ENCODE results near the gene SLC39A5. TPM values are rescaled to one million over a fixed set of nuclear protein-coding genes. Genes with fewer than 3 reads are reported as not detected.

SLC39A5 gene
- total RNA-seq, 1 donor from 2014 or later: not detected

GRCh38 chr12:56189099-56189917, 40.5 kb upstream of the SLC39A5 start, which contains the start of gene SMARCC2:
Gene SMARCC2, minus strand, starts transcription at chr12:56189483. Its CDS starts 22 bp downstream, at chr12:56189461.
- peaks cover 38% of the 10 kb centered on the region for H3K4me1 Mint-ChIP-seq (ENCODE audit: unreplicated experiment)
- TF ChIP-seq CTCF (IDR thresholded peaks at IDR 0.05): peak; percentile 79
- no peaks in the 10 kb centered on the region for H3K9me3 Mint-ChIP-seq (ENCODE audit: unreplicated experiment)
- peak within 1 kb of the TSS; percentile 100 for H3K27ac Mint-ChIP-seq (ENCODE audit: unreplicated experiment)
- H3K4me3 Mint-ChIP-seq (ENCODE audit: unreplicated experiment): peak within 1 kb of the TSS; percentile 98
- H3K27me3 Mint-ChIP-seq (ENCODE audit: unreplicated experiment): no peaks in the 10 kb centered on the region
- H3K36me3 Mint-ChIP-seq (ENCODE audit: unreplicated experiment): peaks cover 18% of the 10 kb centered on the region
- DNase-seq (ENCODE audit: extremely low spot score, unreplicated experiment): peak; percentile 96

- Mint-ChIP-seq H3K4me1 (ENCODE audit: unreplicated experiment) (peaks cover 38% of the 10 kb centered on the region), H3K27me3 (ENCODE audit: unreplicated experiment) (no peaks in the 10 kb centered on the region), H3K36me3 (ENCODE audit: unreplicated experiment) (peaks cover 12% of the 10 kb centered on the region), H3K27ac (ENCODE audit: unreplicated experiment) (peak overlapping the region; percentile 100), H3K9me3 (ENCODE audit: unreplicated experiment) (no peaks in the 10 kb centered on the region), H3K4me3 (ENCODE audit: unreplicated experiment) (peak overlapping the region; percentile 98)
- DNase-seq (ENCODE audit: extremely low spot score, unreplicated experiment): peak; percentile 96
- TF ChIP-seq CTCF (IDR thresholded peaks at IDR 0.05): peak; percentile 16
These were observed 39.7 kb upstream of the SLC39A5 start for GRCh38 chr12:56189918-56190694.

GRCh38 chr12:56190695-56191155, 39.1 kb upstream of the SLC39A5 start:
- no peaks in the 10 kb centered on the region for H3K9me3 Mint-ChIP-seq (ENCODE audit: unreplicated experiment)
- peak overlapping the region; percentile 100 for H3K27ac Mint-ChIP-seq (ENCODE audit: unreplicated experiment)
- peak overlapping the region; percentile 98 for H3K4me3 Mint-ChIP-seq (ENCODE audit: unreplicated experiment)
- peaks cover 11% of the 10 kb centered on the region for H3K36me3 Mint-ChIP-seq (ENCODE audit: unreplicated experiment)
- TF ChIP-seq CTCF (IDR thresholded peaks at IDR 0.05): no peak
- H3K27me3 Mint-ChIP-seq (ENCODE audit: unreplicated experiment): no peaks in the 10 kb centered on the region
- DNase-seq (ENCODE audit: extremely low spot score, unreplicated experiment): no peak
- peaks cover 38% of the 10 kb centered on the region for H3K4me1 Mint-ChIP-seq (ENCODE audit: unreplicated experiment)

GRCh38 chr12:56192582-56192981, 37.3 kb upstream of the SLC39A5 start:
- H3K27me3 Mint-ChIP-seq (ENCODE audit: unreplicated experiment): no peaks in the 10 kb centered on the region
- DNase-seq (ENCODE audit: extremely low spot score, unreplicated experiment): no peak
- no peak for TF ChIP-seq CTCF (IDR thresholded peaks at IDR 0.05)
- H3K4me3 Mint-ChIP-seq (ENCODE audit: unreplicated experiment): no peak overlapping the region
- peaks cover 41% of the 10 kb centered on the region for H3K4me1 Mint-ChIP-seq (ENCODE audit: unreplicated experiment)
- peak overlapping the region; percentile 83 for H3K27ac Mint-ChIP-seq (ENCODE audit: unreplicated experiment)
- no peaks in the 10 kb centered on the region for H3K9me3 Mint-ChIP-seq (ENCODE audit: unreplicated experiment)
- peaks cover 2% of the 10 kb centered on the region for H3K36me3 Mint-ChIP-seq (ENCODE audit: unreplicated experiment)

Data from osteocyte (in vitro differentiated cells).